ENCODE data around the gene TENM3.

Gene TENM3

GRCh38 chr4:182839256-182839655 is 596.1 kb downstream of the TENM3 start:
- no peaks in the 10 kb centered on the region for H3K9me3 ChIP-seq (ENCODE audit: control insufficient read depth in 2 of 2, low read length in 2 of 2)
- H3K27ac ChIP-seq (ENCODE audit: low read depth in 2 of 2, low read length in 2 of 2): no peak overlapping the region
- no peak overlapping the region for H3K4me3 ChIP-seq (ENCODE audit: low read length in 2 of 2)
- peaks cover 0 to 2% of the 10 kb centered on the region in 2 donors for H3K27me3 ChIP-seq (ENCODE audit: control insufficient read depth in 2 of 2, insufficient read depth in 2 of 2, low read length in 2 of 2)
- no peak overlapping the region for H3K9ac ChIP-seq (ENCODE audit: low read depth in 1 of 2, low read length in 2 of 2)
- no peaks in the 10 kb centered on the region for H3K36me3 ChIP-seq (ENCODE audit: control insufficient read depth in 2 of 2, insufficient read depth in 2 of 2, low read length in 2 of 2)
- no peaks in the 10 kb centered on the region for H3K4me1 ChIP-seq (ENCODE audit: control insufficient read depth in 2 of 2, insufficient read depth in 2 of 2, low read length in 2 of 2)

DNA sequence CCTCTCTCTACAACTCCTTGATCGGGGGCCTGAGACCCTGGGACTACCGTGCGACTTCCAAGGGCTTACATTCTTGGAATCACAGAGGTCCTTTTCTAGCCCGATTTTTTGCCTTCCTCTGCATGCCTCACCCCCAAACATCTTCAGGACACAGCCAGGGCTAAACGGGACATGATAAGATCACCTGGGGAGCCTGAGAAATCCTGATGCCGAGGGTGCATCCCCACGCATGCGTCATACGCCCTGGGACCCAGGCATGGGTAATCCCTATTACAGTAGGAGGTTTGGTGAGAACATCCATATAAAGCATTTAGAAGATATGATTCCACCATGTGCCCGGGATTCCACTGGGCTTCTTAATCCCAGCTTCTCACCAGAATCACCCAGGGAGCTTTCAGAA is 596.9 kb downstream of the TENM3 start:
- no peaks in the 10 kb centered on the region for H3K9me3 ChIP-seq (ENCODE audit: control insufficient read depth in 2 of 2, low read length in 2 of 2)
- peaks cover 0 to 2% of the 10 kb centered on the region in 2 donors for H3K27me3 ChIP-seq (ENCODE audit: control insufficient read depth in 2 of 2, insufficient read depth in 2 of 2, low read length in 2 of 2)
- no peak overlapping the region for H3K27ac ChIP-seq (ENCODE audit: low read depth in 2 of 2, low read length in 2 of 2)
- no peaks in the 10 kb centered on the region for H3K4me1 ChIP-seq (ENCODE audit: control insufficient read depth in 2 of 2, insufficient read depth in 2 of 2, low read length in 2 of 2)
- H3K9ac ChIP-seq (ENCODE audit: low read depth in 1 of 2, low read length in 2 of 2): no peak overlapping the region
- no peak overlapping the region for H3K4me3 ChIP-seq (ENCODE audit: low read length in 2 of 2)
- no peaks in the 10 kb centered on the region for H3K36me3 ChIP-seq (ENCODE audit: control insufficient read depth in 2 of 2, insufficient read depth in 2 of 2, low read length in 2 of 2)

- no peak overlapping the region for H3K4me3 ChIP-seq (ENCODE audit: low read length in 2 of 2)
- no peak overlapping the region for H3K27ac ChIP-seq (ENCODE audit: low read depth in 2 of 2, low read length in 2 of 2)
- H3K27me3 ChIP-seq (ENCODE audit: control insufficient read depth in 2 of 2, insufficient read depth in 2 of 2, low read length in 2 of 2): no peaks in the 10 kb centered on the region
- no peaks in the 10 kb centered on the region for H3K9me3 ChIP-seq (ENCODE audit: control insufficient read depth in 2 of 2, low read length in 2 of 2)
- no peaks in the 10 kb centered on the region for H3K4me1 ChIP-seq (ENCODE audit: control insufficient read depth in 2 of 2, insufficient read depth in 2 of 2, low read length in 2 of 2)
- no peak overlapping the region for H3K9ac ChIP-seq (ENCODE audit: low read depth in 1 of 2, low read length in 2 of 2)
- H3K36me3 ChIP-seq (ENCODE audit: control insufficient read depth in 2 of 2, insufficient read depth in 2 of 2, low read length in 2 of 2): no peaks in the 10 kb centered on the region
These were observed 599.0 kb downstream of the TENM3 start for GRCh38 chr4:182842104-182842600.

DNA sequence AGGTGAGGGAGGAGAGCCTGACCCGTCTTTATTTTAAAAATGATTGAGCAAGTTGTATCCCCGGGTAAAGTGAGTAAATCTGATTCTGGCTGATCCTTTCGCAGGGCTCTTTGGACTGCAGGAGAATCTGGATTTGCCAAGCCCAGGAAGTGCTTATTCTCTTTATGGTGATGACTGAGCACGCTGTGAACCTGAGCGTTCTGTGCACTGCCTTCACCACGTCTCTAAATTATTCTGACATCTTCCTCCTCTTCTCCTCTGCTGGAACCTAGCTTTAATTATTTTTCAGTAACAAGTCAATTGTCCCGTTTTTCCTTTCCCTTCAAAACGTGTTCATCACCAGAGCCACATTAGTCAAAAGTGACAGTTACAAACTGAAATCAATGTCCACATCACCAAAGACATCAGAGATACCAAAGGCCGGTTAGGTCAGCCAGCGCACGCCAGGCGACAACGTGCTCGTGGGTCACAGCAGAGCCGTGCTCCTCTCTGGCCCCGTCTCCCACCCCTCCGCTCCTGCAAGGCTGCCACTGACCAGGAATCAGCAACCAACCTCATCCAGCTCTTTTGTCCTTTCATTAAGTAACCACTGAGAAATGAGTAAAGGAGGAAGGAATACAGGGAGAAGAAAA is 599.7 kb downstream of the TENM3 start:
- H3K27ac ChIP-seq (ENCODE audit: low read depth in 2 of 2, low read length in 2 of 2): no peak overlapping the region
- H3K9ac ChIP-seq (ENCODE audit: low read depth in 1 of 2, low read length in 2 of 2): no peak overlapping the region
- no peaks in the 10 kb centered on the region for H3K27me3 ChIP-seq (ENCODE audit: control insufficient read depth in 2 of 2, insufficient read depth in 2 of 2, low read length in 2 of 2)
- H3K4me3 ChIP-seq (ENCODE audit: low read length in 2 of 2): no peak overlapping the region
- H3K4me1 ChIP-seq (ENCODE audit: control insufficient read depth in 2 of 2, insufficient read depth in 2 of 2, low read length in 2 of 2): no peaks in the 10 kb centered on the region
- H3K9me3 ChIP-seq (ENCODE audit: control insufficient read depth in 2 of 2, low read length in 2 of 2): no peaks in the 10 kb centered on the region
- no peaks in the 10 kb centered on the region for H3K36me3 ChIP-seq (ENCODE audit: control insufficient read depth in 2 of 2, insufficient read depth in 2 of 2, low read length in 2 of 2)

DNA sequence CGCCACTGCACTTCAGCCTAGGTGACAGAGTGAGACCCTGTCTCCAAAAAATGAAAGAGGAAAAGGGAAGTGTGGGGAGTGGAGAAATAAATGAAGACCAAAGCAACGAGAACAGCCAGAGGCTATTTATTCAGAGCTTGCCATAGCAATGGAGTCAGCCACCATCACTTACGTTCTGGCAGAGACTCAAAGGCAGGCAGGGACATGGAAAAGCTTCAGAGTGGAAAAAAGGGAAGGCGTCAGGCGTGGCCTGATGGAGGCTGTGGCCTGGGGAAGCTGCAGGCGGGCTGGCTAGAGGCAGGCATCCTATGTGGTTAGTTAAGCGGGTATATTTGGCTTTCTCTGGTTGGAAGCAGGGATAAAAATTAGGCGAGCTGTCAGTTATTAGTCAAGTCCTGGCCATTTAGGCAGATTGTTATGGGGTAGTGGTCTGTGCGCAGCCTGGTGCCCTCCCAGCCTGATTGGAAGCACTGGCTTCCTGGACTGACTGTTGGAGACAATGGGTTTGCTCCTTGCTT is 600.7 kb downstream of the TENM3 start:
- H3K27ac ChIP-seq (ENCODE audit: low read depth in 2 of 2, low read length in 2 of 2): no peak overlapping the region
- H3K36me3 ChIP-seq (ENCODE audit: control insufficient read depth in 2 of 2, insufficient read depth in 2 of 2, low read length in 2 of 2): no peaks in the 10 kb centered on the region
- no peak overlapping the region for H3K9ac ChIP-seq (ENCODE audit: low read depth in 1 of 2, low read length in 2 of 2)
- no peak overlapping the region for H3K4me3 ChIP-seq (ENCODE audit: low read length in 2 of 2)
- H3K9me3 ChIP-seq (ENCODE audit: control insufficient read depth in 2 of 2, low read length in 2 of 2): no peaks in the 10 kb centered on the region
- no peaks in the 10 kb centered on the region for H3K4me1 ChIP-seq (ENCODE audit: control insufficient read depth in 2 of 2, insufficient read depth in 2 of 2, low read length in 2 of 2)
- no peaks in the 10 kb centered on the region for H3K27me3 ChIP-seq (ENCODE audit: control insufficient read depth in 2 of 2, insufficient read depth in 2 of 2, low read length in 2 of 2)

GRCh38 chr4:182845618-182846017 is 602.4 kb downstream of the TENM3 start:
- H3K4me1 ChIP-seq (ENCODE audit: control insufficient read depth in 2 of 2, insufficient read depth in 2 of 2, low read length in 2 of 2): no peaks in the 10 kb centered on the region
- H3K4me3 ChIP-seq (ENCODE audit: low read length in 2 of 2): no peak overlapping the region
- no peaks in the 10 kb centered on the region for H3K36me3 ChIP-seq (ENCODE audit: control insufficient read depth in 2 of 2, insufficient read depth in 2 of 2, low read length in 2 of 2)
- no peak overlapping the region for H3K27ac ChIP-seq (ENCODE audit: low read depth in 2 of 2, low read length in 2 of 2)
- H3K9me3 ChIP-seq (ENCODE audit: control insufficient read depth in 2 of 2, low read length in 2 of 2): no peaks in the 10 kb centered on the region
- H3K9ac ChIP-seq (ENCODE audit: low read depth in 1 of 2, low read length in 2 of 2): no peak overlapping the region
- H3K27me3 ChIP-seq (ENCODE audit: control insufficient read depth in 2 of 2, insufficient read depth in 2 of 2, low read length in 2 of 2): no peaks in the 10 kb centered on the region

DNA sequence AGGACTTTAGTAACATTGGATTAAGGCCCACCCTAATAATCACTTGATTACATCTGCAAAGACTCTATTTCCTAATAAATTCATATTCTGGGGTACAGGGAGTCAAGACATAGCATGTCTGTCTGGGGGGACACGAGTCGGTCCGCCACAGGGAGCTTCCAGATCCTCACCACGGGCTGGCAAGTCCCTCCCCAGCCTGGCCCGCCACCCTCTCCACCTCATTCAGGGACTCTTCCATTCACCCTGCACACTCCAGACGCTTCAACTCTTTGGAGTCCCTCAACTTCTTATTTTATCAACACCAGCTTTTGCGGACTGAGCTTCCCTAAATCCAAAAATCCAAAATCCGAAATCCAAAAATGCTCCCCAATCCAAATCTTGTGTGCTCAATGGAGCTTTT is 602.8 kb downstream of the TENM3 start:
- H3K27me3 ChIP-seq (ENCODE audit: control insufficient read depth in 2 of 2, insufficient read depth in 2 of 2, low read length in 2 of 2): no peaks in the 10 kb centered on the region
- no peak overlapping the region for H3K27ac ChIP-seq (ENCODE audit: low read depth in 2 of 2, low read length in 2 of 2)
- H3K9ac ChIP-seq (ENCODE audit: low read depth in 1 of 2, low read length in 2 of 2): no peak overlapping the region
- no peak overlapping the region for H3K4me3 ChIP-seq (ENCODE audit: low read length in 2 of 2)
- no peaks in the 10 kb centered on the region for H3K36me3 ChIP-seq (ENCODE audit: control insufficient read depth in 2 of 2, insufficient read depth in 2 of 2, low read length in 2 of 2)
- no peaks in the 10 kb centered on the region for H3K4me1 ChIP-seq (ENCODE audit: control insufficient read depth in 2 of 2, insufficient read depth in 2 of 2, low read length in 2 of 2)
- no peaks in the 10 kb centered on the region for H3K9me3 ChIP-seq (ENCODE audit: control insufficient read depth in 2 of 2, low read length in 2 of 2)

- Histone ChIP-seq H3K4me3 (ENCODE audit: low read length in 2 of 2) (no peak overlapping the region), H3K27me3 (ENCODE audit: control insufficient read depth in 2 of 2, insufficient read depth in 2 of 2, low read length in 2 of 2) (no peaks in the 10 kb centered on the region), H3K4me1 (ENCODE audit: control insufficient read depth in 2 of 2, insufficient read depth in 2 of 2, low read length in 2 of 2) (no peaks in the 10 kb centered on the region), H3K27ac (ENCODE audit: low read depth in 2 of 2, low read length in 2 of 2) (no peak overlapping the region), H3K9ac (ENCODE audit: low read depth in 1 of 2, low read length in 2 of 2) (no peak overlapping the region), H3K9me3 (ENCODE audit: control insufficient read depth in 2 of 2, low read length in 2 of 2) (no peaks in the 10 kb centered on the region), H3K36me3 (ENCODE audit: control insufficient read depth in 2 of 2, insufficient read depth in 2 of 2, low read length in 2 of 2) (no peaks in the 10 kb centered on the region)
These were observed 604.6 kb downstream of the TENM3 start for GRCh38 chr4:182847576-182848450.

- Histone ChIP-seq H3K36me3 (ENCODE audit: control insufficient read depth in 2 of 2, insufficient read depth in 2 of 2, low read length in 2 of 2) (no peaks in the 10 kb centered on the region), H3K27me3 (ENCODE audit: control insufficient read depth in 2 of 2, insufficient read depth in 2 of 2, low read length in 2 of 2) (no peaks in the 10 kb centered on the region), H3K27ac (ENCODE audit: low read depth in 2 of 2, low read length in 2 of 2) (no peak overlapping the region), H3K4me3 (ENCODE audit: low read length in 2 of 2) (no peak overlapping the region), H3K4me1 (ENCODE audit: control insufficient read depth in 2 of 2, insufficient read depth in 2 of 2, low read length in 2 of 2) (no peaks in the 10 kb centered on the region), H3K9me3 (ENCODE audit: control insufficient read depth in 2 of 2, low read length in 2 of 2) (no peaks in the 10 kb centered on the region), H3K9ac (ENCODE audit: low read depth in 1 of 2, low read length in 2 of 2) (no peak overlapping the region)
These were observed 605.5 kb downstream of the TENM3 start for GRCh38 chr4:182848685-182849084.

All from mucosa of rectum (tissue), 2 donors.